ENCODE measurements around the gene TMTC2. TPM values are rescaled to one million over a fixed set of nuclear protein-coding genes. Genes with fewer than 3 reads are reported as not detected.

Gene TMTC2
- total RNA-seq, 1 donor from 2014 or later, result 8.8 TPM

GRCh38 chr12:83046019-83046418 is 359.3 kb downstream of the TMTC2 start:
- no peak for DNase-seq (ENCODE audit: extremely low read depth, low read depth, low spot score)

GRCh38 chr12:83049306-83049705 is 362.6 kb downstream of the TMTC2 start:
- no peak for DNase-seq (ENCODE audit: extremely low read depth, low read depth, low spot score)

GRCh38 chr12:83052890-83053541 is 366.3 kb downstream of the TMTC2 start:
- DNase-seq (ENCODE audit: extremely low read depth, low read depth, low spot score), result no peak

DNA sequence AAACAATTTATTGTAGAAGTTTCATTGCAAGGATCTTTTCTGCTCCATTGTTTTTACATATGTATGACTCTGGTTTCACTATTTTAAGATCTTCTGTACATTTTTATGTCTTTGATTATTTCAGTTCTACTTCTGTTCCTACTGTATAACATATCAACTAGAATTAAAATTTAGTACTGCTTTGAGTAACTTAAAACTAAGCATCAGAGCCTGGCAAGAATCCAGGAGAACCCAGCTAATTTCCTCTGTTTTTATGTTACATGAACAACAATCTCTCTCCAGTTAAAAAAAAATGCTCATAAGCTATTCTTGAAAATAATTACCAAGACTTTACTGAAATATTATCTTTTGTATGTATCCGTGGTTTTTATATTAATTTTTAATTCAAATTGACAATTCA is 370.7 kb downstream of the TMTC2 start:
- no peak for DNase-seq (ENCODE audit: extremely low read depth, low read depth, low spot score)

DNA sequence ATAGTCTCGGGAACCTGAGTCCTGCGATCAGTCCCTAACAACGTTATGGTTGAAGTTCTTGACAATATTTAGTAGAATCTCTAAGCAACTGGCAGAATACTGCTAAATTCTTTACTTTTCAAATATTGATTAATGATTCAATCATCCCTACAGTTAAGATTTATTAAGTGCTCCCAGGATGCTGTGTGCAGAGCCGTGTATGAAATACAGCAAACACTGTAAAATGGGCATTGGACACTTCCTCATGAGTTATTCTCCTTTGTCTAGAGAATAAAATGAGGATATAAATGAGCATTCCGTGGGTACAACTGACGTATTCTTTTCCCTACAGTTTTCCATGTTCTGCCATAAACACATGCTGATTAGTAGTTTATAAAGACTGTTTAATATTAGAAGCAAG is 372.4 kb downstream of the TMTC2 start:
- no peak for DNase-seq (ENCODE audit: extremely low read depth, low read depth, low spot score)

DNA sequence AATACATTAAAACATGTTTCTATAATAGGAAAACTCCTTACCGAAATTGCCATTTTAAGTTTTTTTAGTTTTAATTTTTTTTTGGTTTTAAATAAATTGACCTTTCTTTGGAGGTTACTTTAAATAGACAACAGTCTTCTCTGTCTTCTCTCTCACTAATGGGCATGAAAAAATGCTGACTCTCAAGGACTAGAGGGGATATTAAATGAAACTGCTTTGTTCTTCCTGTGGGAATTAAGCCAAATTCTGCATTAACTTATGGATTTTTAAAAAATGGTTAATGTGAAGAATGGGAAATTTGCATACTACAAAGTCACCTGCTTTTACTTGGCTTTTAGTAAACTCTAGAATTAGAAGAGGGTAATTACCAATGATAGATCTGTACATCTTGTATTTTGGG is 378.9 kb downstream of the TMTC2 start:
- no peak for DNase-seq (ENCODE audit: extremely low read depth, low read depth, low spot score)

GRCh38 chr12:83067981-83068380 is 381.3 kb downstream of the TMTC2 start:
- no peak for DNase-seq (ENCODE audit: extremely low read depth, low read depth, low spot score)

GRCh38 chr12:83074358-83074894 is 387.7 kb downstream of the TMTC2 start:
- no peak for DNase-seq (ENCODE audit: extremely low read depth, low read depth, low spot score)

DNA sequence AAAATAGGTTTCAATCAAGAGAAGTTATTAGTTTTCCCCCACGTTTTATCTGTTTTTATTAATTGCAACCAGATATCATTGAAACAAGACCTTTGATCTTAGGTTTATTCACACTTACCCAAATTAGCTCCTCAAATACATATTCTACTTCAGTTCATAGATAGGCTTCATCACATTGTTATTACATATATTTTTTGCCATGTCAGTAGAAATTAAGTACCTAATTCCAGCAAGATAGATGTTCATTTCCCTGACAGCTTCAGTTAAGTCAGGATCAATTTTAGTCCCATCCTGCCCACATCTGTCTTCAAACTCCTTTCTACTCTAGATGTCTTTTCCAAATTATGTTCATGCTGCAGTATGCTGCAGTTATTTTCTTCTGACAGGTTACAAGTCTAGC is 388.8 kb downstream of the TMTC2 start:
- no peak for DNase-seq (ENCODE audit: extremely low read depth, low read depth, low spot score)

GRCh38 chr12:83077041-83077440 is 390.3 kb downstream of the TMTC2 start:
- DNase-seq (ENCODE audit: extremely low read depth, low read depth, low spot score), result no peak

- no peak for DNase-seq (ENCODE audit: extremely low read depth, low read depth, low spot score)
Observed at GRCh38 chr12:83082690-83083276, 396.1 kb downstream of the TMTC2 start.

DNA sequence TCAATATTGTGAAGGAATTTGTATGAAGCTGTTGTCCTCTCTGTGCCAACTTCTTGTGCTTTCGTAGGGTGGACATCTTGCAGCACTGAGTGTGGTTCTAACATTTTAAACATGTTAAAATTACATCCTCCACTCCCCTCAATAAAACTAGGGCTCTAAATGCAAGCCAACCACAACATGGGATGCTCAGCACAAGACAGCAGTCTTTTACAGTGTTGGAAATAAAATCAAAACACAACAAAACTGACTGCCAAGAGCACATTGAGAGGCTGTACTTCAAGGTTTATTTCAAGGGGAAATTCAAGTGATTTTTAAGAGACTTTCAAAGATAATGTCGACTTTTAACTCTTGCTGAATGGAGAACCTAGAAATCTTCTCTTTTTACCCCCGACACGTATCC is 396.9 kb downstream of the TMTC2 start:
- DNase-seq (ENCODE audit: extremely low read depth, low read depth, low spot score), result no peak

DNA sequence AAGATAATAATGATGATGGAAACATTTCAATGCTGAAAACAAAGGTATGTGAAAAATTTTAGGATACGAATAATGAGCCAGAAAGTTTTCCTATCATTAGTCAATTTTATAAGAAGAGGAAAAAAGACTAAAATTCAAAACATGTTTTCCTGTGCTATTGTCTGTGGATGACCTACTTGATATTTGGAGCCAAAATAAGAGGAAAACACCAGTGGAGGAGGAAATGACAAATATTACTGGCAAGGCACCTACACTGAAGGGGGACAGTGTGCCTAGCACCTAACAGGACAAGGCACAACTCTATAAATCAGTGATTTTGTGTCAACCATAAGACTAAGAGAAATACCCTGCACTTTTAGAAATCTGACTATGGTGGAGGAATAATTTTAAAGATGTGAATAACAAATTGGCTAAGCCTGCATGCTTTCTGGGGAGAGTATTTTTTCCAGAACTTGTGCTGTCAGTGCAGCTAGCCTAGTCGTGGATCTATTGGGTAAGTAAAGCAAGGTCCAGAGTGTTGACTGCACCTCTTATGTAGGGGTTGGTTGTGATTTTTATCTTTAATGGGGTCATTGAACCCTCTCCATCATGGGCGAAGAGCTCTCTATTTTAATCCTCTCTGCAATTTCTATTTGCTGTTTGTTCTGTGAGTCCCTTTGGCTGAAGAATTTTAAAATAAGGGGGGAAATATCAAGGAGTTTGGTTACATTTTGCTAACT is 398.0 kb downstream of the TMTC2 start:
- no peak for DNase-seq (ENCODE audit: extremely low read depth, low read depth, low spot score)

DNA sequence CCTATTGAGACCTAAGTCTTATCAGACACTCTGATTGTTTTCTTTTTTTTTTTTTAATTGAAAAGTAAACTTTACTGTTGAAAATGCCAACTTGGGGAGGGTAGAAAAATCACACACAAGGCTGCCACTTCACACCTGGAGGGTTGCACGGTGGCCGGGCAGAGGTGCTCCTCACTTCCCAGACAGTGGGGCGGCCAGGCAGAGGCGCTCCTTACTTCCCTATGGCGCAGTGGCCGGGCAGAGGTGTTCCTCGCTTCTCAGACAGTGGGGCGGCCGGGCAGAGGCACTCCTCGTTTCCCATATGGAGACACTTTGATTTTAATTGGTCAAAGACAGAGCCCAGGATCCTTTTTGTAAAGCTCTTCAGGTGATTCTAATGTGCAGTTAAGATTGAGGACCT is 399.3 kb downstream of the TMTC2 start:
- no peak for DNase-seq (ENCODE audit: extremely low read depth, low read depth, low spot score)

DNA sequence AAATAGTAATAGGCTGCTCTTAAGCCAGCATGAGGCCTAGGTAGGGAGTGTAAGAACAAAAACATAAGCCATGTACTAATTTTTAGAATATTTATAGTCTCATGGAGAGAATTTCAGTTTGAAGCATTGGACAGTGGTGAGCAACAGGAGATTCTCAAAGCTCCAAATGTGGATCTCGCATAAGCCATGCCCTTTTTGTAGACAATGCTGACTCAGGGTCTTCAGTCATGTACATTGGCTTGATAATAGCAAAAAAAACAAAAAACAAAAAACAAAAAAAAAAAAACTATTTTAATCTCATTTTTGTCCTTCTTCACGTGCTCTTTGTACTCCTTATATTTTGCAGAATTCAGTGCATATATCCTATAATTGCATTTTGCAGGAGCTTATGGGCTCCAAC is 402.9 kb downstream of the TMTC2 start:
- no peak for DNase-seq (ENCODE audit: extremely low read depth, low read depth, low spot score)

- DNase-seq (ENCODE audit: extremely low read depth, low read depth, low spot score), result no peak
Observed at GRCh38 chr12:83092129-83092528, 405.4 kb downstream of the TMTC2 start.

DNA sequence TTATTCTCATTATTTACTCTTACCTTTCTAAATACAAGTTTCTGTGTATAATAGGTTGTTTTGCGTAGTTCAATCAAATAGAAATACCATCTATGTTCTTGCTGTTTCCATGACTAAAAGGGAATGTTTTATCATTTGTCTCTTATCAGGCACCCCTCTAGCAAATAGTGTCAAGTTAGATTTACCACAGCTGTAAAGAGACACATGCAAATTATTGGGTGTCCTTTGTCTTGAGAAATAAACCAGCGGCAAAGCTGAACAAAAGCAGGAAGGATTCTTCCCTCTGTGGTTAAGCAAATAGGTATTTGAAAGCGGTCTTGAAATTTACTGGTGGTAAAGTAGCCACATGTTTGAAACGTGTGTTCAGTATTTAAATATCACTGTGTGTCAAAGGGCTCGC is 405.9 kb downstream of the TMTC2 start:
- DNase-seq (ENCODE audit: extremely low read depth, low read depth, low spot score), result no peak

DNA sequence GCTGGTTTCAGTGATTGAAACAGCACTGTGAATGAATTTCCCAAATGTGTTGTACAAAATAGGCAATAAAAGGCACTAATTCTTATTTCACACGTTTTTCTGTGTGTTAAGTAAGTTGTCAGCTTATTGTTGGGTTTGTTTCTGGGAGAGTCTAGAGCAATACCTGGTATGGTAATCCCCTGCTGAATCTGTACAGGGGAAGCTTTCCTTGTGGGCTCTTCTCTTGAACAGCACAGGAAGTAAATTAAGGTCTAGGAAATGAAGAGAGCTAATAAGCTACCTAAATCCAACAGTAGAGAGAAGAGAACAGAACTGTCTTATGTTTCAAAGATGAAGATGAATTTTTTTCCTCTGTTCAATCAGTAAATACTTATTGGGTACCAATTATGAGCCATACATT is 406.7 kb downstream of the TMTC2 start:
- no peak for DNase-seq (ENCODE audit: extremely low read depth, low read depth, low spot score)

GRCh38 chr12:83097643-83098342 is 411.1 kb downstream of the TMTC2 start:
- no peak for DNase-seq (ENCODE audit: extremely low read depth, low read depth, low spot score)

- DNase-seq (ENCODE audit: extremely low read depth, low read depth, low spot score), result no peak
Observed at GRCh38 chr12:83099436-83099835, 412.7 kb downstream of the TMTC2 start.

DNA sequence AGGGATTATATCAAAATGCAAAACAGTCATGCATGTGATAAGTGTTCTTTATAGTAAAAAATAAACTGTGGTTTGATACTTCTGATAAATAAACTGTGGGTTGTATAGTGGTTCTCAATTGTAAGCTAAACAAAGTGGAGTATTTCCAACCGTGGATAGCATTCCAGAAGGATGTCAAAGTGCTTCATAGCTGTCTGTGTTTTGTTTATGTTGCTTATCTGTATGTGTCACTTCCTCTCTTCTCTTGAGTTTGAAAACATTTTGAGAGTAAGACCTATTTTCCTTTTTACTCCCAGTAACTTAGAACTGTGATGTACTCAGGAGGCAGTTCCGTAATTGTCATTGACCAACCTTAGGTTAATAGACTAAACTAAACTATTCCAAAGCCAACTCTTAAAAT is 415.8 kb downstream of the TMTC2 start:
- DNase-seq (ENCODE audit: extremely low read depth, low read depth, low spot score), result no peak
